K562 (cell line): ENCODE results near the gene ALB.

Experiments
- CREBBP ChIP-seq: IDR thresholded peaks from one replicate; pipeline ENCODE4 v1.6.1; 2012; ENCODE audit warnings: low read depth, mild to moderate bottlenecking, control low read depth, inconsistent platforms, low read length
- ETV6 ChIP-seq, 3 experiments: fragments of 150-350 bp in 1 of 3; sonication (generic) in 1 of 3; formaldehyde crosslinking in 1 of 3; IDR thresholded peaks; 2 replicates each; pipeline versions ENCODE4 v1.6.1 to v1.8.0; 2014 to 2022; ENCODE audit warnings: borderline replicate concordance in 2 of 3, low read depth in 2 of 3, antibody characterized with exemption in 1 of 3, low read length in 1 of 3, mild to moderate bottlenecking in 1 of 3, missing genetic modification reagents in 1 of 3
- FIP1L1 ChIP-seq: fragments of 200-400 bp; formaldehyde crosslinking; IDR thresholded peaks from 2 replicates; pipeline ENCODE4 v1.6.1; 2018; ENCODE audit warnings: mild to moderate bottlenecking, low read depth, low read length; ENCODE audit not compliant: poor library complexity, severe bottlenecking
- FOSL1 ChIP-seq: fragments of 200-800 bp; sonication (Bioruptor generic); conservative IDR thresholded peaks from 2 replicates; pipeline ENCODE4 v1.6.1; 2016; ENCODE audit warnings: missing genetic modification characterization, missing compliant biosample characterization
- MGA ChIP-seq: fragments of 450-650 bp; IDR thresholded peaks from 2 replicates; pipeline ENCODE4 v1.6.1; 2016; ENCODE audit warnings: mild to moderate bottlenecking, moderate library complexity
- SRSF1 ChIP-seq: fragments of 200-400 bp; formaldehyde crosslinking; IDR thresholded peaks from 2 replicates; pipeline ENCODE4 v1.6.1; 2017; ENCODE audit warnings: mild to moderate bottlenecking, low read depth, low read length, moderate library complexity
- YY1 ChIP-seq, 3 experiments: IDR thresholded peaks; 2 replicates each; pipeline ENCODE4 v1.6.1; 2011; ENCODE audit warnings: low read length in 2 of 3, mild to moderate bottlenecking in 2 of 3, moderate library complexity in 2 of 3, borderline replicate concordance in 1 of 3, control low read depth in 1 of 3, low read depth in 1 of 3; ENCODE audit not compliant: insufficient read depth in 3 of 3, insufficient replicate concordance in 2 of 3, control insufficient read depth in 1 of 3, insufficient read length in 1 of 3; ENCODE audit errors: extremely low read depth in 1 of 3
- ZBTB9 ChIP-seq: fragments of 450-650 bp; formaldehyde crosslinking; IDR thresholded peaks from 2 replicates; pipeline ENCODE4 v1.4.0; 2020; ENCODE audit warnings: mild to moderate bottlenecking, moderate library complexity
- ZNF217 ChIP-seq: sonication (generic); formaldehyde crosslinking; IDR thresholded peaks from 2 replicates; pipeline ENCODE4 v1.8.0; 2022; ENCODE audit warnings: mild to moderate bottlenecking, missing genetic modification reagents
- ZNF24 ChIP-seq: fragments of 450-650 bp; IDR thresholded peaks from 2 replicates; pipeline ENCODE4 v1.6.1; 2016

GRCh38 chr4:73431813-73432168, 27.7 kb downstream of the ALB start:
- no peak for TF ChIP-seq FIP1L1
- TF ChIP-seq SRSF1: no peak
- no peak for TF ChIP-seq FOSL1 (tag)
- TF ChIP-seq ZNF217 (CRISPR knock-in tag): no peak
- TF ChIP-seq YY1 (IDR thresholded peaks at IDR 0.05; ENCODE audit: borderline replicate concordance in 1 of 3, control insufficient read depth in 1 of 3, extremely low read depth in 1 of 3, insufficient read depth in 3 of 3, insufficient read length in 1 of 3, insufficient replicate concordance in 2 of 3, low read depth in 1 of 3, low read length in 2 of 3): no peak
- TF ChIP-seq ZNF24: no peak
- no peak for TF ChIP-seq ZBTB9 (CRISPR knock-in tag)
- no peak for TF ChIP-seq CREBBP
- TF ChIP-seq ETV6 (IDR thresholded peaks at IDR 0.05; ENCODE audit: borderline replicate concordance in 1 of 2, low read depth in 2 of 2, low read length in 1 of 2): no peak
- no peak for TF ChIP-seq ETV6 (CRISPR knock-in tag; IDR thresholded peaks at IDR 0.05; ENCODE audit: borderline replicate concordance)
- TF ChIP-seq MGA: no peak
